ENCODE measurements around the gene INTS15. TPM values are rescaled to one million over a fixed set of nuclear protein-coding genes. Genes with fewer than 3 reads are reported as not detected.

The INTS15 gene
- total and polyA plus RNA-seq, 10 of the 15 experiments (the other 5 are each of a cell fraction or from before 2014, with no cell fraction given): 0.89 to 28.2 (median 16.8) TPM

GRCh38 chr7:6619961-6620360 lies 30.1 kb downstream of the INTS15 start:
- 2% methylated on average over 3 of the region's 3 CpGs for WGBS (ENCODE audit: insufficient coverage, insufficient replicate concordance, low lambda C conversion rate, missing lambda C conversion rate)
- H3K9ac ChIP-seq (ENCODE audit: control insufficient read depth, insufficient read depth, low read length): no peak overlapping the region
- no peaks in the 10 kb centered on the region for H4K20me1 ChIP-seq (ENCODE audit: control insufficient read depth, insufficient read depth)
- FAIRE-seq: no peak
- H3K4me3 ChIP-seq: no peak overlapping the region
- TF ChIP-seq LARP7 (IDR thresholded peaks at IDR 0.05): no peak
- no peak for DNase-seq (ENCODE audit: low read depth, low spot score)
- in situ Hi-C loops (cut with MboI): no loop called here
- peak overlapping the region; percentile 33; the same call in 1 of the 2 replicates for H3K4me2 ChIP-seq (ENCODE audit: control insufficient read depth, insufficient read depth)
- RAD21 ChIA-PET (ENCODE audit: unreplicated experiment): no interaction called here
- H3K4me1 ChIP-seq (ENCODE audit: control insufficient read depth, insufficient read depth, low read length): peaks cover 25% of the 10 kb centered on the region
- no peak overlapping the region for H2AFZ ChIP-seq (ENCODE audit: control insufficient read depth, low read depth, low read length)
- no peaks in the 10 kb centered on the region for H3K79me2 ChIP-seq (ENCODE audit: control insufficient read depth, insufficient read depth, low read length)
- no peaks in the 10 kb centered on the region for H3K9me3 ChIP-seq (replicated peaks; ENCODE audit: control insufficient read depth, insufficient read depth, low read length)
- H3K27me3 ChIP-seq (replicated peaks in 1 of 2; ENCODE audit: control insufficient read depth in 2 of 2, insufficient read depth in 2 of 2, low read length in 1 of 2): peaks cover 0 to 5% of the 10 kb centered on the region in 2 experiments; a peak in 3 of 4 replicates
- intact Hi-C loops (cut with micrococcal nuclease; ENCODE audit: unreplicated experiment): no loop called here
- SMC1A ChIA-PET (ENCODE audit: uncharacterized antibody, unreplicated experiment): no interaction called here
- no peaks in the 10 kb centered on the region for H3K36me3 ChIP-seq (ENCODE audit: control insufficient read depth in 2 of 2, insufficient read depth in 2 of 2, low read length in 1 of 2)
- H3K27ac ChIP-seq (ENCODE audit: control insufficient read depth, insufficient read depth): no peak overlapping the region
- peak; percentile 48 for ATAC-seq
- POLR2A ChIA-PET: no interaction called here
- BruUV-seq (replicated peaks): no TSS peak
- CTCF ChIA-PET: interaction anchor here (0.6 kb wide), 1 partner anchor 792 kb away, joined by 3 read pairs; no protein-coding TSS in a partner anchor

DNA sequence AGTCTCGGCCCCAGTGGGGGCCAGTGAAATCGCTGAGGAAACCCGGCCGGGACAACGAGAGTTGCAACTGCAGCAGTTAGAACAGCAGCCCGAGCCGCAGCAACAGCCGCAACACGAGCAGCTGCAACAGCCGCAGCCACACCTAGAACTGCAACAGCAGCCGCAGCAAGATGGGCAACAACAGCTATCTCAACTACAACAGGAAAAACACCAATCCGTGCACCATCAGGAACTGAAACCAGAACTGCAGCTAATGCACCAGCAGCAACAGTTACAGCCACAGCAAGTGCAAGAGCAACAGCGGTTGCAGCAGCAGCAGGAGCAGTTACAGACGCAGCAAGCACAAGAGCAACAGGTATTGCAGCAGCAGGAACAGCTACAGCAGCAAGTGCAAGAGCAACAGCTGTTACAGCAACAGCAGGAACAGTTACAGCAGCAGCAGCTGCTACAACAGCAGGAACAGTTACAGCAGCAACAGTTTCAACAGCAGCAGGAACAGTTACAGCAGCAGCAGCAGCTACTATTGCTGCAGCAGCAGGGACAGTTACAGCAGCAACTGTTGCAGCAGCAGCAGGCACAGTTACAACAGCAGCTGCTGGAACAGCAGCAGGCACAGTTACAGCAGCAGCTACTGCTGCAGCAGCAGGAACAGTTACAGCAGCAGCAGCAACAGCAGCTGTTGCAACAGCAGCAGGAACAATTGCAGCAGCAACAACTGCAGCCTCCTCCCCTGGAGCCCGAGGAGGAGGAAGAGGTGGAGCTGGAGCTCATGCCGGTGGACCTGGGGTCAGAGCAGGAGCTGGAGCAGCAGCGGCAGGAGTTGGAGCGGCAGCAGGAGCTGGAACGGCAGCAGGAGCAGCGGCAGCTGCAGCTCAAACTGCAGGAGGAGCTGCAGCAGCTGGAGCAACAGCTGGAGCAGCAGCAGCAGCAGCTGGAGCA lies 31.6 kb downstream of the INTS15 start:
- TF ChIP-seq NBN (IDR thresholded peaks at IDR 0.05) (no peak), IKZF2 (IDR thresholded peaks at IDR 0.05) (peak in 1 of 2 experiments; percentile 53; a peak in 2 of 4 replicates), SPI1 (IDR thresholded peaks at IDR 0.05; ENCODE audit: borderline replicate concordance, insufficient read depth, low read depth, low read length) (peak; percentile 64; the same call in 1 of the 2 replicates)
- TF ChIP-seq, protein P1, sequence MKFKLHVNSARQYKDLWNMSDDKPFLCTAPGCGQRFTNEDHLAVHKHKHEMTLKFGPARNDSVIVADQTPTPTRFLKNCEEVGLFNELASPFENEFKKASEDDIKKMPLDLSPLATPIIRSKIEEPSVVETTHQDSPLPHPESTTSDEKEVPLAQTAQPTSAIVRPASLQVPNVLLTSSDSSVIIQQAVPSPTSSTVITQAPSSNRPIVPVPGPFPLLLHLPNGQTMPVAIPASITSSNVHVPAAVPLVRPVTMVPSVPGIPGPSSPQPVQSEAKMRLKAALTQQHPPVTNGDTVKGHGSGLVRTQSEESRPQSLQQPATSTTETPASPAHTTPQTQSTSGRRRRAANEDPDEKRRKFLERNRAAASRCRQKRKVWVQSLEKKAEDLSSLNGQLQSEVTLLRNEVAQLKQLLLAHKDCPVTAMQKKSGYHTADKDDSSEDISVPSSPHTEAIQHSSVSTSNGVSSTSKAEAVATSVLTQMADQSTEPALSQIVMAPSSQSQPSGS (IDR thresholded peaks at IDR 0.05; ENCODE audit: low read length): no peak
- TF ChIP-seq, protein P2, sequence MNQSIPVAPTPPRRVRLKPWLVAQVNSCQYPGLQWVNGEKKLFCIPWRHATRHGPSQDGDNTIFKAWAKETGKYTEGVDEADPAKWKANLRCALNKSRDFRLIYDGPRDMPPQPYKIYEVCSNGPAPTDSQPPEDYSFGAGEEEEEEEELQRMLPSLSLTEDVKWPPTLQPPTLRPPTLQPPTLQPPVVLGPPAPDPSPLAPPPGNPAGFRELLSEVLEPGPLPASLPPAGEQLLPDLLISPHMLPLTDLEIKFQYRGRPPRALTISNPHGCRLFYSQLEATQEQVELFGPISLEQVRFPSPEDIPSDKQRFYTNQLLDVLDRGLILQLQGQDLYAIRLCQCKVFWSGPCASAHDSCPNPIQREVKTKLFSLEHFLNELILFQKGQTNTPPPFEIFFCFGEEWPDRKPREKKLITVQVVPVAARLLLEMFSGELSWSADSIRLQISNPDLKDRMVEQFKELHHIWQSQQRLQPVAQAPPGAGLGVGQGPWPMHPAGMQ (IDR thresholded peaks at IDR 0.05; ENCODE audit: borderline replicate concordance): no peak
- RAD21 ChIA-PET (ENCODE audit: unreplicated experiment): no interaction called here
- no peak for DNase-seq (ENCODE audit: low read depth, low spot score)
- CTCF ChIA-PET: interaction anchor here (1.2 kb wide), 1 partner anchor 11 kb away, joined by 4 read pairs; no protein-coding TSS in a partner anchor
- Histone ChIP-seq H3K4me2 (ENCODE audit: control insufficient read depth, insufficient read depth) (peak overlapping the region; percentile 25; the same call in 1 of the 2 replicates), H3K4me3 (no peak overlapping the region; the same call in 1 of the 2 replicates), H3K9me3 (replicated peaks; ENCODE audit: control insufficient read depth, insufficient read depth, low read length) (no peaks in the 10 kb centered on the region), H3K36me3 (ENCODE audit: control insufficient read depth in 2 of 2, insufficient read depth in 2 of 2, low read length in 1 of 2) (no peaks in the 10 kb centered on the region), H3K27me3 (replicated peaks in 1 of 2; ENCODE audit: control insufficient read depth in 2 of 2, insufficient read depth in 2 of 2, low read length in 1 of 2) (no peaks in the 10 kb centered on the region; a peak in 2 of 4 replicates), H4K20me1 (ENCODE audit: control insufficient read depth, insufficient read depth) (no peaks in the 10 kb centered on the region), H3K27ac (ENCODE audit: control insufficient read depth, insufficient read depth) (no peak overlapping the region), H3K79me2 (ENCODE audit: control insufficient read depth, insufficient read depth, low read length) (no peaks in the 10 kb centered on the region), H3K9ac (ENCODE audit: control insufficient read depth, insufficient read depth, low read length) (no peak overlapping the region), H2AFZ (ENCODE audit: control insufficient read depth, low read depth, low read length) (no peak overlapping the region), H3K4me1 (ENCODE audit: control insufficient read depth, insufficient read depth, low read length) (peaks cover 25% of the 10 kb centered on the region)
- SMC1A ChIA-PET (ENCODE audit: uncharacterized antibody, unreplicated experiment): no interaction called here
- 22% methylated on average over 20 of the region's 20 CpGs for whole genome bisulfite sequencing (ENCODE audit: insufficient coverage, insufficient replicate concordance, low lambda C conversion rate, missing lambda C conversion rate)
- peak; percentile 64 for FAIRE-seq
- POLR2A ChIA-PET: interaction anchor here (0.6 kb wide), 1 partner anchor 29 kb away, joined by 7 read pairs; no protein-coding TSS in a partner anchor
- BruUV-seq (replicated peaks): no TSS peak
- intact Hi-C loops (cut with micrococcal nuclease; ENCODE audit: unreplicated experiment) (no loop called here), in situ Hi-C loops (cut with MboI) (no loop called here)
- no peak for ATAC-seq
